ENCODE data around the gene OSBPL10.

DNA sequence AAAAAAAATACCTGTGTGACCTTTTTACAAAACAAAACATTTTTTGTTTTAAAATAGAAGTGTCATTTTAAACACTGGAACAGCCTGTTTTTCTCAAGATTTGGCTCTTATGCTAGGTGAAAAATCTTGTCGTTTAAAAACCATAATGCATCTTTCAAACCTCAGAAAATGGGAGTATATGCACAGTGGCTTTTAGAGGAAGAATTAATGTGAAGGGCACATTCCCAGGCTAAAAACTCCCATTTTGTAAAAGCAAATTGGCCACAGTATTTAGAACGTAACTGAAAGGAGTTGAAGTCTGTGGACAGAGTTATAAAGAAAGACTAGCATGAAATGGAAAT lies 190.0 kb downstream of the OSBPL10 start:
- TF ChIP-seq POLR2AphosphoS5 (IDR thresholded peaks at IDR 0.05; ENCODE audit: low read depth, low read length) (no peak), POLR2A (IDR thresholded peaks at IDR 0.05; ENCODE audit: low read depth, low read length) (no peak)
